Osteocyte (in vitro differentiated cells): ENCODE results near the gene SERPINB8. TPM values are rescaled to one million over a fixed set of nuclear protein-coding genes. Genes with fewer than 3 reads are reported as not detected.
A peak's percentile ranks its signal among the peaks of the same experiment; 100 is the strongest.

Source experiments
- DNase-seq: peaks from one replicate; pipeline ENCODE4 v3.0.0; 2021; ENCODE audit warnings: mixed read lengths; ENCODE audit not compliant: unreplicated experiment; ENCODE audit errors: extremely low spot score
- H3K27ac Mint-ChIP-seq: one replicate; pipeline ENCODE4 v1.8.0; 2021; ENCODE audit warnings: mild to moderate bottlenecking, mixed read lengths; ENCODE audit not compliant: unreplicated experiment
- H3K27me3 Mint-ChIP-seq: one replicate; pipeline ENCODE4 v1.8.0; 2021; ENCODE audit warnings: mixed read lengths; ENCODE audit not compliant: unreplicated experiment
- H3K36me3 Mint-ChIP-seq: one replicate; pipeline ENCODE4 v1.8.0; 2021; ENCODE audit warnings: mixed read lengths; ENCODE audit not compliant: unreplicated experiment
- H3K4me1 Mint-ChIP-seq: one replicate; pipeline ENCODE4 v1.8.0; 2021; ENCODE audit warnings: mixed read lengths; ENCODE audit not compliant: unreplicated experiment
- H3K4me3 Mint-ChIP-seq: one replicate; pipeline ENCODE4 v1.8.0; 2021; ENCODE audit warnings: mild to moderate bottlenecking, moderate library complexity, mixed read lengths; ENCODE audit not compliant: unreplicated experiment
- H3K9me3 Mint-ChIP-seq: one replicate; pipeline ENCODE4 v1.8.0; 2021; ENCODE audit warnings: mixed read lengths; ENCODE audit not compliant: unreplicated experiment
- total RNA-seq: library from RNA; stranded (reverse); gene quantifications from 2 replicates; pipeline ENCODE4 v1.2.1, GENCODE V29; 2021
- TF ChIP-seq, protein P1 (sequence below): fragments of 200-600 bp; sonication (generic); IDR thresholded peaks from 2 replicates; pipeline ENCODE4 v1.5.0; 2021; ENCODE audit warnings: antibody characterized with exemption, mild to moderate bottlenecking, moderate library complexity

The SERPINB8 gene
- total RNA-seq, 1 donor from 2014 or later, result 8.5 TPM

GRCh38 chr18:63994783-63995399 is 25.0 kb downstream of the SERPINB8 start:
- Mint-ChIP-seq H3K27ac (peak overlapping the region; percentile 27), H3K27me3 (no peaks in the 10 kb centered on the region)

GRCh38 chr18:63997041-63997440 is 27.2 kb downstream of the SERPINB8 start:
- no peaks in the 10 kb centered on the region for H3K9me3 Mint-ChIP-seq
- no peak overlapping the region for H3K4me3 Mint-ChIP-seq
- no peaks in the 10 kb centered on the region for H3K27me3 Mint-ChIP-seq
- no peak overlapping the region for H3K27ac Mint-ChIP-seq
- H3K36me3 Mint-ChIP-seq, result no peaks in the 10 kb centered on the region
- H3K4me1 Mint-ChIP-seq, result peaks cover 2% of the 10 kb centered on the region
- TF ChIP-seq, protein P1, sequence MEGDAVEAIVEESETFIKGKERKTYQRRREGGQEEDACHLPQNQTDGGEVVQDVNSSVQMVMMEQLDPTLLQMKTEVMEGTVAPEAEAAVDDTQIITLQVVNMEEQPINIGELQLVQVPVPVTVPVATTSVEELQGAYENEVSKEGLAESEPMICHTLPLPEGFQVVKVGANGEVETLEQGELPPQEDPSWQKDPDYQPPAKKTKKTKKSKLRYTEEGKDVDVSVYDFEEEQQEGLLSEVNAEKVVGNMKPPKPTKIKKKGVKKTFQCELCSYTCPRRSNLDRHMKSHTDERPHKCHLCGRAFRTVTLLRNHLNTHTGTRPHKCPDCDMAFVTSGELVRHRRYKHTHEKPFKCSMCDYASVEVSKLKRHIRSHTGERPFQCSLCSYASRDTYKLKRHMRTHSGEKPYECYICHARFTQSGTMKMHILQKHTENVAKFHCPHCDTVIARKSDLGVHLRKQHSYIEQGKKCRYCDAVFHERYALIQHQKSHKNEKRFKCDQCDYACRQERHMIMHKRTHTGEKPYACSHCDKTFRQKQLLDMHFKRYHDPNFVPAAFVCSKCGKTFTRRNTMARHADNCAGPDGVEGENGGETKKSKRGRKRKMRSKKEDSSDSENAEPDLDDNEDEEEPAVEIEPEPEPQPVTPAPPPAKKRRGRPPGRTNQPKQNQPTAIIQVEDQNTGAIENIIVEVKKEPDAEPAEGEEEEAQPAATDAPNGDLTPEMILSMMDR, result no peak
- no peak for DNase-seq

More at GRCh38 chr18:63994783-63995399, 25.0 kb downstream of the SERPINB8 start:
- Mint-ChIP-seq H3K36me3 (no peaks in the 10 kb centered on the region), H3K4me3 (no peak overlapping the region), H3K9me3 (no peaks in the 10 kb centered on the region), H3K4me1 (peaks cover 2% of the 10 kb centered on the region)
- TF ChIP-seq, protein P1, result peak; percentile 91
- peak; percentile 87 for DNase-seq

GRCh38 chr18:63997606-63998005 is 27.7 kb downstream of the SERPINB8 start:
- H3K9me3 Mint-ChIP-seq, result no peaks in the 10 kb centered on the region
- no peaks in the 10 kb centered on the region for H3K27me3 Mint-ChIP-seq
- peaks cover 2% of the 10 kb centered on the region for H3K4me1 Mint-ChIP-seq
- H3K36me3 Mint-ChIP-seq, result no peaks in the 10 kb centered on the region
- TF ChIP-seq, protein P1, result no peak
- H3K27ac Mint-ChIP-seq, result no peak overlapping the region
- no peak overlapping the region for H3K4me3 Mint-ChIP-seq
- DNase-seq, result no peak

DNA sequence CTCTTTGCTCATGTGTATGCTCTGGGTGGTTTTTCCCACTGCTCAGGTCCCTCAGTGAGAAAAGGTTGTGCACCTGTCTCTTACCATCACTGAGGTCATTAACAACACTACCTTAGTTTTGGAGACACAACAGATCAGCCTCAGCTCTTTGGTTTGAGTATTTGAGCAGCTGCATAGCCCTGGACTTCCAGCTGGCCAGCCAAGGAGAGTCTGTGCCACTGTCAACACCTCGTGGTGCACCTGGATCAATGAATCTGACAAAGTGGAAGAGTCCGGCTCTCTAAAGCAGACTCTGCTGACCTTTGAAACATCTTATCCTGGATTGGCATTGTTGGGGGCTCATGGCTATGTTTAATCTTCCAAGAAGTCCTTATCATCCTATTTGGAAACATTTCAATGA is 30.0 kb downstream of the SERPINB8 start:
- no peaks in the 10 kb centered on the region for H3K9me3 Mint-ChIP-seq
- H3K36me3 Mint-ChIP-seq, result no peaks in the 10 kb centered on the region
- no peaks in the 10 kb centered on the region for H3K4me1 Mint-ChIP-seq
- H3K27ac Mint-ChIP-seq, result no peak overlapping the region
- TF ChIP-seq, protein P1, result no peak
- H3K27me3 Mint-ChIP-seq, result no peaks in the 10 kb centered on the region
- DNase-seq, result no peak
- H3K4me3 Mint-ChIP-seq, result no peak overlapping the region

- no peaks in the 10 kb centered on the region for H3K4me1 Mint-ChIP-seq
- H3K27ac Mint-ChIP-seq, result no peak overlapping the region
- no peak overlapping the region for H3K4me3 Mint-ChIP-seq
- peaks cover 14% of the 10 kb centered on the region for H3K27me3 Mint-ChIP-seq
- no peaks in the 10 kb centered on the region for H3K9me3 Mint-ChIP-seq
- DNase-seq, result no peak
- TF ChIP-seq, protein P1, result no peak
- H3K36me3 Mint-ChIP-seq, result no peaks in the 10 kb centered on the region
Observed at GRCh38 chr18:64002581-64002980, 32.7 kb downstream of the SERPINB8 start.
